Tibial nerve (tissue), 4 donors: Measurements from ENCODE around the gene GDF11. TPM values are rescaled to one million over a fixed set of nuclear protein-coding genes. Genes with fewer than 3 reads are reported as not detected.

ENCODE experiments used
- DNase-seq, 2 donors: peaks; one replicate each; pipeline ENCODE4 v3.0.0-alpha.2; 2019; ENCODE audit warnings: low spot score in 2 of 2
- H3K27ac ChIP-seq, 4 donors: fragments of 200-600 bp; sonication (generic) in 3 of 4; one replicate each; pipeline ENCODE4 v1.5.1; 2017 to 2019; ENCODE audit warnings: mild to moderate bottlenecking in 1 of 4
- H3K27me3 ChIP-seq, 2 donors: fragments of 200-600 bp; sonication (generic) in 1 of 2; one replicate each; pipeline versions ENCODE4 v1.5.1 to v1.6.0; 2017 to 2019
- H3K36me3 ChIP-seq, 3 donors: fragments of 200-600 bp; sonication (generic); one replicate each; pipeline ENCODE4 v1.5.1; 2018 to 2019
- H3K4me1 ChIP-seq, 4 donors: fragments of 200-600 bp; sonication (generic) in 3 of 4; one replicate each; pipeline ENCODE4 v1.5.1; 2017 to 2019
- H3K4me3 ChIP-seq, 4 donors: fragments of 200-600 bp; sonication (generic) in 3 of 4; one replicate each; pipeline ENCODE4 v1.5.1; 2017 to 2019; ENCODE audit warnings: mild to moderate bottlenecking in 1 of 4, moderate library complexity in 1 of 4
- H3K9me3 ChIP-seq, 4 donors: fragments of 200-600 bp; sonication (generic) in 3 of 4; one replicate each; pipeline ENCODE4 v1.5.1; 2017 to 2019
- EP300 ChIP-seq, 2 donors: sonication (generic); formaldehyde crosslinking; IDR thresholded peaks; one replicate each; pipeline ENCODE4 v1.6.1; 2017; ENCODE audit warnings: antibody characterized with exemption in 2 of 2, mild to moderate bottlenecking in 1 of 2
- POLR2A ChIP-seq, 2 donors: fragments of 450-650 bp; IDR thresholded peaks; one replicate each; pipeline ENCODE4 v1.6.1; 2017; ENCODE audit warnings: antibody characterized with exemption in 2 of 2, mild to moderate bottlenecking in 2 of 2, moderate library complexity in 2 of 2
- WGBS, 2 donors: methylation state at CpG; one replicate each; pipeline ENCODE4 v1.1.5; 2018; 5-methylcytosine and 5-hydroxymethylcytosine counted together
- total RNA-seq, 4 donors: library from RNA; depleted of rRNA; stranded (reverse); fragments of >200 nt; gene quantifications; one replicate each; pipeline ENCODE4 v1.1.0, GENCODE V29; 2016
- TF ChIP-seq, protein P1 (sequence below), 5 experiments: fragments of 200-600 bp in 3 of 5; fragments of 450-650 bp in 2 of 5; sonication (generic) in 3 of 5; IDR thresholded peaks; one replicate each; pipeline ENCODE4 v1.5.1; 2016 to 2019; ENCODE audit warnings: antibody characterized with exemption in 5 of 5, mild to moderate bottlenecking in 3 of 5, moderate library complexity in 2 of 5

Gene GDF11
- total RNA-seq, 4 donors from 2014 or later = 1.8 to 5.7 (median 4.0) TPM

DNA sequence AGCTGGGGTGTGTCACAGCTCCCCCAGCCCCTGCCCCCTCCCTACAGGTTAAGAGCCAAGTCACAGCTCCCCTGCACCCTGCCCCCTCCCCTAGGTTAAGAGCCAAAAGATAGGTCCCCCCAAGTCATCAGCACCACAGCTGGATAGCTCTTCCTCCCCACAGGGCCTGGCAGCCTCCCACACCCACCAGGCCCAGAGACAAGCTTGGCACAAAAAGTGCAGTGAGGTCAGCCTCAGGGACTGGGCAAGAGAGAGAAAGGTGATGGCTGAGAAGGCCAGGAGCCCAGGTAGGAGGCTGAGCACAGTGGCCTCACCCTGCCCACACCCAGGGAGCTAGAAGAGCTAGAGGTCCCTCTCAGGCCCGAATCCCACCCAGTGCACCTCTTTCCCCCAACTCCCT lies 44.0 kb upstream of the GDF11 start:
- H3K27me3 ChIP-seq = no peaks in the 10 kb centered on the region
- peaks cover 0 to 39% (median 8%) of the 10 kb centered on the region in 4 donors for H3K4me1 ChIP-seq
- peak overlapping the region in 1 of 4 donors; percentile 20 for H3K27ac ChIP-seq
- H3K4me3 ChIP-seq = no peak overlapping the region
- WGBS, 2 donors = 60 to 91% methylated on average over 1 of the region's 1 CpG
- H3K36me3 ChIP-seq = peaks cover 0 to 70% (median 0%) of the 10 kb centered on the region in 3 donors
- TF ChIP-seq EP300 (IDR thresholded peaks at IDR 0.05) (no peak), POLR2A (IDR thresholded peaks at IDR 0.05) (no peak)
- TF ChIP-seq, protein P1, sequence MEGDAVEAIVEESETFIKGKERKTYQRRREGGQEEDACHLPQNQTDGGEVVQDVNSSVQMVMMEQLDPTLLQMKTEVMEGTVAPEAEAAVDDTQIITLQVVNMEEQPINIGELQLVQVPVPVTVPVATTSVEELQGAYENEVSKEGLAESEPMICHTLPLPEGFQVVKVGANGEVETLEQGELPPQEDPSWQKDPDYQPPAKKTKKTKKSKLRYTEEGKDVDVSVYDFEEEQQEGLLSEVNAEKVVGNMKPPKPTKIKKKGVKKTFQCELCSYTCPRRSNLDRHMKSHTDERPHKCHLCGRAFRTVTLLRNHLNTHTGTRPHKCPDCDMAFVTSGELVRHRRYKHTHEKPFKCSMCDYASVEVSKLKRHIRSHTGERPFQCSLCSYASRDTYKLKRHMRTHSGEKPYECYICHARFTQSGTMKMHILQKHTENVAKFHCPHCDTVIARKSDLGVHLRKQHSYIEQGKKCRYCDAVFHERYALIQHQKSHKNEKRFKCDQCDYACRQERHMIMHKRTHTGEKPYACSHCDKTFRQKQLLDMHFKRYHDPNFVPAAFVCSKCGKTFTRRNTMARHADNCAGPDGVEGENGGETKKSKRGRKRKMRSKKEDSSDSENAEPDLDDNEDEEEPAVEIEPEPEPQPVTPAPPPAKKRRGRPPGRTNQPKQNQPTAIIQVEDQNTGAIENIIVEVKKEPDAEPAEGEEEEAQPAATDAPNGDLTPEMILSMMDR (IDR thresholded peaks at IDR 0.05) = no peak
- DNase-seq = no peak
- no peaks in the 10 kb centered on the region for H3K9me3 ChIP-seq

DNA sequence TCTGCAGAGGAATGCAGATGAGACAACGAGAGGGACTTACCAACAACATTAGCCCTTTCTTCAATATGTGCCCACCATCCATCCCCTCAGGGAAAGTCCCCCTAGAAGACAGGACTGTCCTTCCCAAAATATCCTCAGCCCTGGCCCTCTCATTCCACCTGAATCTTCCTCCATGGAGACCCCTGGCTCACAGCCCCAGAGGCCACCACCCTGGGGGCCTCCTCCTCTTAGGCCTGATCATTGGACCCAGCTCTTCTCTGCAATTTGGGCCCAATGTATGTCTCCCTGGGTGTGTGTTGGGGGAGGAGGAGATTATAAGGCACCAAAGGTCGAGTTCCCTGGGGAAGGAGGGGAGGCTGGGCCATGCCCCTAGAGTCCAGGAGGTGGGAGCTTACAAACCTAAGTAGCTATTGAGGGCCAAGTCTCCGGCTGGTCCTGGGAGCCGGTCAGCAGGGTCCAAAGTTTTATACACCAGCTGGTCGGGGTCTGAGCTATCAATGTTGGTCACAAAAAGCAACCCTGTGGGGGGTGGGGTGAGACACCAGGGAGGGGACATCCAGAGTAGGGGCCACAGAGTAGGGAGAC lies 43.4 kb upstream of the GDF11 start:
- WGBS, 2 donors = 59 to 63% methylated on average over 5 of the region's 5 CpGs
- H3K4me1 ChIP-seq = peaks cover 0 to 45% (median 8%) of the 10 kb centered on the region in 4 donors
- no peaks in the 10 kb centered on the region for H3K27me3 ChIP-seq
- peak overlapping the region in 2 of 4 donors; percentile 20 to 50 for H3K27ac ChIP-seq
- no peaks in the 10 kb centered on the region for H3K9me3 ChIP-seq
- H3K4me3 ChIP-seq = no peak overlapping the region
- TF ChIP-seq EP300 (IDR thresholded peaks at IDR 0.05) = no peak
- TF ChIP-seq POLR2A (IDR thresholded peaks at IDR 0.05) = no peak
- TF ChIP-seq, protein P1 (IDR thresholded peaks at IDR 0.05) = no peak
- H3K36me3 ChIP-seq = peaks cover 0 to 64% (median 0%) of the 10 kb centered on the region in 3 donors
- DNase-seq = no peak

DNA sequence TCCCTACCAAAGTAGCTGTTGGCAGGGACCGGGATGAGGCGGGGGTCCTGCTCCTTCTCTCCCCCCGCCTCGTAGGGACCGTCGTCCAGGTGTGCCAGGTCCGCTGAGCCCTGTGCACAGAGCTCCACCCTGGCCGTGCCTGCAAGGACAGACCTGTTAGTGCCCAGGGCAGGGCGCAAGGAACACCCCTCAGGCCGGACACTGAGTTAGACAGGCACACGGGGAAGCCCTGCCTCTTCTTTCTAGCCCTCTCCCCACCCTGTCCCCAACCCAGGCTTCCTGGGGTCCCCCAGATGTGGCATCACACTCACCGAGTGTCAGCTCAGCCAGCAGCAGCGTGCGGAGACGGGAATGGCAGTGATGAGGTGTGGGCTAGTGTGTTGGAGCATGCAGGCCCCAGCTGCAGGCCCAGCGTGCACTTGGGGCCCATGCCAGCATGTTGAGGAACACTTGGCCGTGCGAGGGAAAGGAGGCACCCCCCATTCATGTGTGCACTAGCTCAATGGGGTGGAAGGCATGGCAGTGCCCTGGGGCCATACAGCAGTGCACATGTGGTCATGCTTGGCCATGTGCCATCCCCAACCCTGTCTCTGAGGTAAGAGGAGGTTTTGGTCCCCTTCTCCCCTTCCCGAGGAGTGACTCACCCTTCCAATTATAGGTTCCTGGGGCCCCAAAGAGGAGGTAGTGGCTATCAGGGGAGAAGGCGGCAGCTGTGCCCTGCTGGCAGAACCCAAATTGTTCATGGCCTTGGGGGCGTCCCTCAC lies 42.5 kb upstream of the GDF11 start:
- Histone ChIP-seq H3K9me3 (no peaks in the 10 kb centered on the region), H3K27ac (peak overlapping the region in 2 of 4 donors; percentile 20 to 50), H3K36me3 (peaks cover 0 to 56% (median 0%) of the 10 kb centered on the region in 3 donors), H3K27me3 (no peaks in the 10 kb centered on the region), H3K4me1 (peaks cover 0 to 54% (median 8%) of the 10 kb centered on the region in 4 donors), H3K4me3 (no peak overlapping the region)
- DNase-seq = no peak
- TF ChIP-seq POLR2A (IDR thresholded peaks at IDR 0.05) (no peak), EP300 (IDR thresholded peaks at IDR 0.05) (no peak)
- TF ChIP-seq, protein P1 (IDR thresholded peaks at IDR 0.05) = no peak
- 72 to 79% methylated on average over 19 to 21 of the region's 21 CpGs for WGBS, 2 donors

DNA sequence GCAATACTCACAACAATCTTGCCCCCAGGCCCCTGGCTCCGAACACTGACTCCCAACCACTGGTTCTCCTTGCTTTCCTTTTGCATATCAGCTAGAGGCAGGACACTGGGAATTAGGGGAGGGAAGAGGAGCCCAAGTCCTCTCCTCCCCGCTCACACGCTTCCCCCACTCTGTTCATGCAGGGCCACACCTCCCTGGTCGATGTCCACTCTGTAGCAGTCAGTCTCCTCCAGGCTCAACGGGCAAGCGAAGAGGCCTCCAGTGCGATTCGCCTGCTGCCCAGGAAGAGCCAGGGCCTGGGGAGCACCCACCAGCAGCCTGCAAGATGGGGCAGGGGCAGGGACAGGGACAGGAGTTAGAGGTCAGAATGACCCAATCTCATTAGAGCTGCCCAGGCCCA lies 40.1 kb upstream of the GDF11 start:
- DNase-seq = no peak
- Histone ChIP-seq H3K4me1 (peaks cover 0 to 75% (median 13%) of the 10 kb centered on the region in 4 donors), H3K36me3 (peaks cover 0 to 31% (median 0%) of the 10 kb centered on the region in 3 donors), H3K27me3 (no peaks in the 10 kb centered on the region), H3K27ac (peak overlapping the region in 2 of 4 donors; percentile 74 to 89), H3K9me3 (no peaks in the 10 kb centered on the region), H3K4me3 (no peak overlapping the region)
- TF ChIP-seq, protein P1 (IDR thresholded peaks at IDR 0.05) = no peak
- TF ChIP-seq POLR2A (IDR thresholded peaks at IDR 0.05) = no peak
- no peak for TF ChIP-seq EP300 (IDR thresholded peaks at IDR 0.05)
- WGBS, 2 donors = 60 to 73% methylated on average over 8 of the region's 8 CpGs

DNA sequence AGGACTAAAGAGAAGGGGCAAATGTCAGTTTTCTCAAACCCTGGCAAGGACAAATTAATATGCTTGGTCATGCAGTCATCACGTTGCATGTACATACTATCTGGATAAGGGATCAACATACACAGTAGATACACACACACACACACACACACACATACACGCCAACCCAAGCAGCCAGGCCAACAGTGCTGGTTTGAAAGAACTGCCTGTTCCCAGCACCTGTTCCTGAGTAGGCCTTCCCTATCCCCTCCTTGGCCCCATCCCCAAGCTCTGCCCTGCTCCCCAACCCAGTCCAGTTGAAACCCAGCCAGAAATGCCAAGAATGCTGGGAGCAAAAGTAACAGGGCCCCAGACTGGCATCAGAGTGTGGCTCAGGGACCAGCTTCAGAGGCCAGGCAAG lies 39.6 kb upstream of the GDF11 start:
- DNase-seq = no peak
- H3K4me1 ChIP-seq = peaks cover 0 to 79% (median 14%) of the 10 kb centered on the region in 4 donors
- H3K36me3 ChIP-seq = peaks cover 0 to 28% (median 0%) of the 10 kb centered on the region in 3 donors
- H3K27me3 ChIP-seq = no peaks in the 10 kb centered on the region
- H3K9me3 ChIP-seq = no peaks in the 10 kb centered on the region
- H3K27ac ChIP-seq = peak overlapping the region; percentile 27 to 89 (median 64)
- H3K4me3 ChIP-seq = peak overlapping the region in 1 of 4 donors; percentile 64
- 26 to 34% methylated on average over 2 of the region's 2 CpGs for WGBS, 2 donors
- TF ChIP-seq, protein P1 (IDR thresholded peaks at IDR 0.05) = no peak
- TF ChIP-seq EP300 (IDR thresholded peaks at IDR 0.05) (no peak), POLR2A (IDR thresholded peaks at IDR 0.05) (no peak)
